Caco-2 (cell line): Measurements from ENCODE around the gene RALGAPB. TPM values are rescaled to one million over a fixed set of nuclear protein-coding genes. Genes with fewer than 3 reads are reported as not detected.

Experiments
- BruUV-seq: library from RNA; stranded (reverse); fragments of 400-500 nt; replicated peaks from 2 replicates; lab custom pipeline; 2021; lab: Mats Ljungman, UMichigan
- CTCF ChIA-PET: fragments of 300-600 bp; sonication (Branson Sonifier 250); formaldehyde crosslinking; loops from one replicate; lab custom pipeline; 2022; ENCODE audit warnings: antibody characterized with exemption; lab: Charles Lee
- POLR2A ChIA-PET: fragments of 300-600 bp; sonication (Branson Sonifier 250); formaldehyde crosslinking; loops from one replicate; lab custom pipeline; 2022; ENCODE audit warnings: antibody characterized with exemption; lab: Charles Lee
- DNase-seq, 2 experiments: peaks; one replicate each; pipeline versions ENCODE4 v3.0.0 to v3.0.0-alpha.2; 2020 to 2022
- H3K27me3 ChIP-seq: replicated peaks from 2 replicates; pipeline ENCODE4 v1.6.0; 2011; ENCODE audit warnings: low read length; ENCODE audit not compliant: control insufficient read depth, insufficient read depth
- H3K36me3 ChIP-seq: 2 replicates; pipeline ENCODE4 v1.5.1; 2011; ENCODE audit warnings: low read length; ENCODE audit not compliant: control insufficient read depth, insufficient read depth
- H3K4me1 ChIP-seq: fragments of 250-450 bp; sonication (Bioruptor Pico); 2 replicates; pipeline ENCODE4 v1.5.1; 2020; ENCODE audit warnings: mild to moderate bottlenecking
- H3K4me3 ChIP-seq: 2 replicates; pipeline ENCODE4 v1.5.1; 2011; ENCODE audit warnings: low read depth, mild to moderate bottlenecking, control low read depth, low read length
- H3K9me3 ChIP-seq: fragments of 250-450 bp; sonication (Bioruptor Pico); 2 replicates; pipeline ENCODE4 v1.5.1; 2020; ENCODE audit warnings: mild to moderate bottlenecking, moderate library complexity
- H3K27ac Mint-ChIP-seq: one replicate; pipeline ENCODE4 v1.8.0; 2022; ENCODE audit warnings: mixed read lengths; ENCODE audit not compliant: unreplicated experiment
- H3K27me3 Mint-ChIP-seq: one replicate; pipeline ENCODE4 v1.8.0; 2022; ENCODE audit warnings: mixed read lengths; ENCODE audit not compliant: insufficient read depth, unreplicated experiment
- H3K36me3 Mint-ChIP-seq: one replicate; pipeline ENCODE4 v1.8.0; 2022; ENCODE audit warnings: mild to moderate bottlenecking, mixed read lengths; ENCODE audit not compliant: insufficient read depth, unreplicated experiment
- H3K4me1 Mint-ChIP-seq: one replicate; pipeline ENCODE4 v1.8.0; 2022; ENCODE audit warnings: low read depth, mixed read lengths; ENCODE audit not compliant: unreplicated experiment
- H3K4me3 Mint-ChIP-seq: one replicate; pipeline ENCODE4 v1.8.0; 2022; ENCODE audit warnings: mild to moderate bottlenecking, moderate library complexity, mixed read lengths; ENCODE audit not compliant: unreplicated experiment
- H3K9me3 Mint-ChIP-seq: one replicate; pipeline ENCODE4 v1.8.0; 2022; ENCODE audit warnings: mixed read lengths; ENCODE audit not compliant: unreplicated experiment
- CTCF ChIP-seq, 2 experiments: fragments of 200-600 bp in 1 of 2; IDR thresholded peaks; 1 replicate in 1 of 2; 2 replicates in 1 of 2; pipeline versions ENCODE4 v1.5.1 to v1.8.0; 2011 to 2022; ENCODE audit warnings: antibody characterized with exemption in 1 of 2, control low read depth in 1 of 2, inconsistent platforms in 1 of 2, low read depth in 1 of 2, low read length in 1 of 2, mild to moderate bottlenecking in 1 of 2, moderate library complexity in 1 of 2; ENCODE audit not compliant: insufficient read depth in 1 of 2, severe bottlenecking in 1 of 2, unreplicated experiment in 1 of 2
- intact Hi-C: fragments of 100-400 bp; cut with micrococcal nuclease; formaldehyde crosslinking; loops from one replicate; pipeline ENCODE4 v1.10.0; 2022; ENCODE audit not compliant: unreplicated experiment
- total RNA-seq: library from RNA; stranded (reverse); gene quantifications from 2 replicates; pipeline ENCODE4 v1.2.3, GENCODE V29; 2022

The RALGAPB gene
- total RNA-seq, 1 experiment from 2014 or later = 69.1 TPM

DNA sequence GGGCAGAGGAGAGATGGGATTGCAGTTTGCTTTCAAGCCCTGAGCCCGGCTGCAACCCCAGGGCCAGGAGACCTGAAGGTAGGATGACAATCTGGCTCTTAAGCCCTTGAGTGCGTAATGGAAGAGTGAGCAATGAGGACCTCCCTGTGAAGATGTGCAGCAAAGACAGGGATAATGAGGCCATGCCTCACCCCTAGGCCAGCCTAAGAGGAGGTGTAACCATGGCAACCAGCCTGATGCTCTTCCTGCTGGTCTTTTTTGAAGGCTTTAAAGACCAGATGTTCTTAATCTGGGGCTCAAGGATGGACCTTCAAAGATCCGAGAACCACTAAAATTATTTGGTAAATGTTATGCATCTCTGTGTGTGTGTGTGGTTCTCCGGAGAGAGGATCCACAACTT is 137.2 kb downstream of the RALGAPB start:
- H3K4me3 ChIP-seq = no peak overlapping the region
- no peaks in the 10 kb centered on the region for H3K4me1 ChIP-seq
- Mint-ChIP-seq H3K4me1 (peaks cover 6% of the 10 kb centered on the region), H3K27ac (no peak overlapping the region), H3K9me3 (no peaks in the 10 kb centered on the region), H3K36me3 (no peaks in the 10 kb centered on the region), H3K4me3 (no peak overlapping the region), H3K27me3 (peaks cover 3% of the 10 kb centered on the region)
- no peak for TF ChIP-seq CTCF (IDR thresholded peaks at IDR 0.05; ENCODE audit: insufficient read depth in 1 of 2, low read depth in 1 of 2, low read length in 1 of 2, severe bottlenecking in 1 of 2, unreplicated experiment in 1 of 2)
- no peaks in the 10 kb centered on the region for H3K9me3 ChIP-seq
- H3K27me3 ChIP-seq = no peaks in the 10 kb centered on the region
- intact Hi-C loops = no loop called here
- no peak for DNase-seq
- ChIA-PET CTCF (no interaction called here), POLR2A (interaction anchor here (0.5 kb wide), 1 partner anchor 200 kb away, joined by 5 read pairs; no protein-coding TSS in a partner anchor)
- BruUV-seq = no TSS peak
- H3K36me3 ChIP-seq = no peaks in the 10 kb centered on the region

- ChIA-PET CTCF (interaction anchor here (0.6 kb wide), 1 partner anchor 48 kb away, joined by 4 read pairs; no protein-coding TSS in a partner anchor), POLR2A (no interaction called here)
- no peaks in the 10 kb centered on the region for H3K9me3 Mint-ChIP-seq
- DNase-seq = no peak
- H3K36me3 Mint-ChIP-seq = no peaks in the 10 kb centered on the region
- no peak for TF ChIP-seq CTCF (IDR thresholded peaks at IDR 0.05; ENCODE audit: insufficient read depth in 1 of 2, low read depth in 1 of 2, low read length in 1 of 2, severe bottlenecking in 1 of 2, unreplicated experiment in 1 of 2)
- Histone ChIP-seq H3K36me3 (no peaks in the 10 kb centered on the region), H3K4me1 (no peaks in the 10 kb centered on the region), H3K9me3 (no peaks in the 10 kb centered on the region), H3K4me3 (no peak overlapping the region), H3K27me3 (no peaks in the 10 kb centered on the region)
- peaks cover 6% of the 10 kb centered on the region for H3K4me1 Mint-ChIP-seq
- no TSS peak for BruUV-seq
- intact Hi-C loops = no loop called here
- H3K4me3 Mint-ChIP-seq = no peak overlapping the region
- no peak overlapping the region for H3K27ac Mint-ChIP-seq
- peaks cover 3% of the 10 kb centered on the region for H3K27me3 Mint-ChIP-seq
Measured at GRCh38 chr20:38610521-38610920, 137.9 kb downstream of the RALGAPB start.

DNA sequence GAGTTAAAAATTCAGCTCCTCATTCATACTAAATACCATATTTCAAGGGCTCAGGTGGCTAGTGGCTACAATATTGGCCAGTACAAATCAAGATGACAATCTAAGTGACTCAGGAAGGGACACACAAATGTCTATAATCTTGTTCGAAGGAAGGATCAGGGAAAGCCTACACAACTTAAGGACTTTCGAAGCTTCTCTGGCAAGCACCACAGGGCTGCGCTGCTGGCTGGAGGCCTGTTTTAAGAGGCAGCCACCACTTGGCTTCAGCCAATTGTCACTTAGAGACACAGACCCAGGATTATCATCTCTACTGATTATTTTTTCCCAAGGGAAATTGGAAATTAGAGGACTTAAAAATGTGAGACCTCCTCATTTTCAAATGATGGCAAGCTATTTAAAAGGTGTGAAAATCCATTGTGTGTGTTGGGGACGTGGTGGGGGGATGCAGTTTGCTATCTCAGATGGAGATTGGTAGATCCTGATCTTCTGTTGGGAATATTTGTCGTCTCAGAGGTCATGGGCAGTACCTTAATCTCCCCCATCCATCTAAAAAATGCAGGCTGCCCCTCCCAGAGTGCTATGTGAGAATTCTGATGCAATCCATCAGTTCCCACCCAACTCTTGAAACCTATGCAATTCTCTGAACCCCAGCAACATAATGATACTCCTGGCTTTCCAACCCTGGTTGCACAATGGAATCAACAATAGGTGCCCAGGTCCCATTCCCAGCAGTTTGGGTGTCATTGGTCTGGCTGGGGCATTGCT is 140.3 kb downstream of the RALGAPB start:
- Mint-ChIP-seq H3K36me3 (no peaks in the 10 kb centered on the region), H3K9me3 (no peaks in the 10 kb centered on the region), H3K27ac (no peak overlapping the region), H3K4me1 (peaks cover 6% of the 10 kb centered on the region), H3K4me3 (no peak overlapping the region), H3K27me3 (peaks cover 7% of the 10 kb centered on the region)
- BruUV-seq = no TSS peak
- DNase-seq = no peak
- ChIA-PET POLR2A (no interaction called here), CTCF (no interaction called here)
- Histone ChIP-seq H3K4me1 (peaks cover 5% of the 10 kb centered on the region; the same call in 1 of the 2 replicates), H3K36me3 (no peaks in the 10 kb centered on the region), H3K9me3 (no peaks in the 10 kb centered on the region), H3K27me3 (no peaks in the 10 kb centered on the region), H3K4me3 (no peak overlapping the region)
- no peak for TF ChIP-seq CTCF (IDR thresholded peaks at IDR 0.05; ENCODE audit: insufficient read depth in 1 of 2, low read depth in 1 of 2, low read length in 1 of 2, severe bottlenecking in 1 of 2, unreplicated experiment in 1 of 2)
- intact Hi-C loops = loop anchor here (1.0 kb wide), 1 partner anchor 12 kb away; the partner anchor contains the start of gene ARHGAP40
